SK-N-SH (cell line): ENCODE data around the gene C9orf43.
A peak's percentile ranks its signal among the peaks of the same experiment; 100 is the strongest.

Source experiments
- RXRA ChIP-seq: IDR thresholded peaks from 2 replicates; pipeline ENCODE4 v1.4.0; 2012; ENCODE audit warnings: low read depth, mild to moderate bottlenecking, borderline replicate concordance
- SMC3 ChIP-seq: IDR thresholded peaks from 2 replicates; pipeline ENCODE4 v1.6.1; 2012; ENCODE audit warnings: low read depth, low read length, improper control_type of control experiment

GRCh38 chr9:113454914-113455761 is 44.6 kb downstream of the C9orf43 start:
- TF ChIP-seq SMC3 (no peak), RXRA (peak; percentile 38; the same call in 1 of the 2 replicates)
